Esophagus muscularis mucosa (tissue), 3 donors: ENCODE measurements around the gene GLRX2.
A peak's percentile ranks its signal among the peaks of the same experiment; 100 is the strongest.

Experiments
- CTCF ChIP-seq, 3 experiments: fragments of 200-600 bp in 2 of 3; fragments of 450-650 bp in 1 of 3; sonication (generic) in 2 of 3; IDR thresholded peaks; one replicate each; pipeline ENCODE4 v1.5.1; 2017 to 2019; ENCODE audit warnings: antibody characterized with exemption in 3 of 3, mild to moderate bottlenecking in 2 of 3, moderate library complexity in 1 of 3
- POLR2A ChIP-seq: fragments of 450-650 bp; IDR thresholded peaks from one replicate; pipeline ENCODE4 v1.6.1; 2017; ENCODE audit warnings: antibody characterized with exemption, moderate library complexity, mild to moderate bottlenecking, low read depth
- POLR2AphosphoS5 ChIP-seq, 2 donors: sonication (generic); formaldehyde crosslinking; IDR thresholded peaks; one replicate each; pipeline ENCODE4 v1.6.1; 2017; ENCODE audit warnings: antibody characterized with exemption in 2 of 2

GRCh38 chr1:193060115-193060403 lies 45.2 kb downstream of the GLRX2 start:
- TF ChIP-seq CTCF (IDR thresholded peaks at IDR 0.05) (no peak), POLR2AphosphoS5 (IDR thresholded peaks at IDR 0.05) (peak in 1 of 2 donors; percentile 24), POLR2A (no peak)
